Measurements from ENCODE around the gene KIR3DL2. TPM values are rescaled to one million over a fixed set of nuclear protein-coding genes. Genes with fewer than 3 reads are reported as not detected.
"Not testable (repeated sequence)": the region's sequence is repeated elsewhere in the genome, so short reads cannot be mapped to it uniquely, and the experiment has no call there.

The KIR3DL2 gene
- total and polyA plus RNA-seq, 10 donors = 0.13 to 2.7 (median 0.80) TPM

GRCh38 chr19:54850930-54851329 is 687 bp downstream of the KIR3DL2 start:
- 33 to 88% (median 69%) methylated on average over 1 to 2 of the region's 2 CpGs for WGBS, 5 donors
- TF ChIP-seq POLR2AphosphoS5 (IDR thresholded peaks at IDR 0.05) (no peak), POLR2A (IDR thresholded peaks at IDR 0.05) (no peak), CTCF (IDR thresholded peaks at IDR 0.05 in 8 of 11, conservative IDR thresholded peaks at IDR 0.05 in 3 of 11) (no peak)
- H3K9me3 ChIP-seq = peaks cover 0 to 8% (median 0%) of the 10 kb centered on the region in 8 donors
- H3K4me1 ChIP-seq = peaks cover 0 to 6% (median 0%) of the 10 kb centered on the region in 6 donors
- no peak overlapping the region for H3K4me3 ChIP-seq
- intact Hi-C loops (cut with DNase I; ENCODE audit: low total_unique reads) = no loop called here
- DNase-seq = no peak
- no peaks in the 10 kb centered on the region for H3K36me3 ChIP-seq
- H3K27me3 ChIP-seq (replicated peaks in 1 of 7) = peaks cover 0 to 4% (median 0%) of the 10 kb centered on the region in 7 donors
- peak overlapping the region in 1 of 8 donors; percentile 14 for H3K27ac ChIP-seq

DNA sequence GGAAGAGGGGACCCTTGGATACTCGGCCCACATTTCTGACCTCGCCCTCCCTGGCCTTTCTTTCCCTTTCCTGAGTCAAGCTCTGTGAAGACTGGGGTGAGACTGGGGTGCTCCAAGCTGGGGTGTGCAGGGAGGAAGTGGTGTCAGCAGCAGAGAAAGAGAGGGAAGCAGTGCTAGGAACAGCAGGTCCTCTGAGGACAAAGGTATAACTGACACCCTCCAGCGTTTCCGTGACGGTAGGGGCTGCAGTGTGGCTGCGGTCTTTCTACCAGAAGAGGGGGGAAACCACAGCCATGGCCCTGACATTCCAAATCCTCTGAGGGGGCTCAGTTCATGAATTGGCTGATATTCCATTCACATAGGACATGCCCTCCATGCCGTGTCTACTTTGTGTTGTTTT is 1.1 kb downstream of the KIR3DL2 start:
- WGBS, 5 donors = 45 to 86% (median 47%) methylated on average over 7 of the region's 7 CpGs
- TF ChIP-seq POLR2A (IDR thresholded peaks at IDR 0.05) (no peak), POLR2AphosphoS5 (IDR thresholded peaks at IDR 0.05) (no peak), CTCF (IDR thresholded peaks at IDR 0.05 in 8 of 11, conservative IDR thresholded peaks at IDR 0.05 in 3 of 11) (no peak)
- H3K27ac ChIP-seq = peak overlapping the region in 1 of 8 donors; percentile 14
- H3K4me1 ChIP-seq = peaks cover 0 to 6% (median 0%) of the 10 kb centered on the region in 6 donors
- no peaks in the 10 kb centered on the region for H3K36me3 ChIP-seq
- peaks cover 0 to 4% (median 0%) of the 10 kb centered on the region in 8 donors for H3K9me3 ChIP-seq
- no peak for DNase-seq
- H3K4me3 ChIP-seq = no peak overlapping the region
- intact Hi-C loops (cut with DNase I; ENCODE audit: low total_unique reads) = no loop called here
- H3K27me3 ChIP-seq (replicated peaks in 1 of 7) = peaks cover 0 to 4% (median 0%) of the 10 kb centered on the region in 7 donors

DNA sequence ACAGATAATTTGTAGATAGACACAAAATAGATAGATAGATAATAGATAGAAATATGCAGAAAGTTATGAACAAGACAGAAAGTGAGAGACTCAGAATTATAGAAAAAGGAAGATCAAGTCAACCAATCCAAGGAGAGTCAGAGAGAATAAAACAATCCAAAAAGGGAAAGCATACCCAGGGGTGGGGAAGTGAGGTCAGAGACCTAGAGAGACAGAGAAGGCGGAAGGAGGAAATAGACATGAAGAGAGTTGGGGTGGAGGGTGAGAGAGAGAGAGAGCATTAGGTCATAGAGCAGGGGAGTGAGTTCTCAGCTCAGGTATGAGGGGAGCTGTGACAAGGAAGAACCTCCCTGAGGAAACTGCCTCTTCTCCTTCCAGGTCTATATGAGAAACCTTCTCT is 5.0 kb downstream of the KIR3DL2 start:
- H3K9me3 ChIP-seq; intact Hi-C loops (cut with DNase I; ENCODE audit: low total_unique reads); DNase-seq; H3K36me3 ChIP-seq; H3K4me3 ChIP-seq; H3K4me1 ChIP-seq: not testable (repeated sequence)
- H3K27ac ChIP-seq = peak overlapping the region in 1 of 8 donors; percentile 46
- H3K27me3 ChIP-seq (replicated peaks in 1 of 7) = peaks cover 0 to 10% (median 0%) of the 10 kb centered on the region in 7 donors
- WGBS, 5 donors = 21 to 50% (median 35%) methylated on average over 1 of the region's 1 CpG

GRCh38 chr19:54858476-54858875 is 8.2 kb downstream of the KIR3DL2 start:
- H3K27me3 ChIP-seq (replicated peaks in 1 of 7) = peaks cover 0 to 11% (median 0%) of the 10 kb centered on the region in 7 donors
- H3K9me3 ChIP-seq; H3K4me1 ChIP-seq; DNase-seq; intact Hi-C loops (cut with DNase I; ENCODE audit: low total_unique reads); H3K4me3 ChIP-seq; H3K36me3 ChIP-seq: not testable (repeated sequence)
- WGBS, 5 donors = 73 to 91% (median 85%) methylated on average over 3 of the region's 3 CpGs
- peak overlapping the region in 2 of 8 donors; percentile 21 to 63 for H3K27ac ChIP-seq

GRCh38 chr19:54859421-54859820 is 9.2 kb downstream of the KIR3DL2 start:
- H3K4me1 ChIP-seq; intact Hi-C loops (cut with DNase I; ENCODE audit: low total_unique reads); H3K9me3 ChIP-seq; DNase-seq; H3K36me3 ChIP-seq; H3K4me3 ChIP-seq: not testable (repeated sequence)
- peaks cover 0 to 11% (median 0%) of the 10 kb centered on the region in 7 donors for H3K27me3 ChIP-seq (replicated peaks in 1 of 7)
- peak overlapping the region in 4 of 8 donors; percentile 21 to 63 (median 48) for H3K27ac ChIP-seq
- 49 to 74% (median 55%) methylated on average over 7 of the region's 7 CpGs for WGBS, 5 donors
- TF ChIP-seq POLR2AphosphoS5 (IDR thresholded peaks at IDR 0.05) = peak in 1 of 3 donors; percentile 16

DNA sequence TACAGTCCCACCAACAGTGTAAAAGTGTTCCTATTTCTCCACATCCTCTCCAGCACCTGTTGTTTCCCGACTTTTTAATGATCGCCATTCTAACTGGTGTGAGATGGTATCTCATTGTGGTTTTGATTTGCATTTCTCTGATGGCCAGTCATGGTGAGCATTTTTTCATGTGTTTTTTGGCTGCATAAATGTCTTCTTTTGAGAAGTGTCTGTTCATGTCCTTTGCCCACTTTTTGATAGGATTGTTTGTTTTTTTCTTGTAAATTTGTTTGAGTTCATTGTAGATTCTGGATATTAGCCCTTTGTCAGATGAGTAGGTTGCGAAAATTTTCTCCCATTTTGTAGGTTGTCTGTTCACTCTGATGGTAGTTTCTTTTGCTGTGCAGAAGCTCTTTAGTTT is 13.2 kb downstream of the KIR3DL2 start:
- 88 to 100% (median 100%) methylated on average over 1 to 2 of the region's 3 CpGs; no CpG with 5 or more reads in 2 of the 5 donors for WGBS, 5 donors
- intact Hi-C loops (cut with DNase I; ENCODE audit: low total_unique reads); H3K9me3 ChIP-seq; H3K27ac ChIP-seq; H3K4me1 ChIP-seq; H3K4me3 ChIP-seq; H3K36me3 ChIP-seq; DNase-seq: not testable (repeated sequence)
- H3K27me3 ChIP-seq (replicated peaks in 1 of 7) = peaks cover 0 to 26% (median 0%) of the 10 kb centered on the region in 7 donors
